GM18505 (cell line): Measurements from ENCODE around the gene PARD3.

Experiments
- ATAC-seq: cut with Tn5 transposase; IDR thresholded peaks from one replicate; pipeline ENCODE4 v1.9.1; 2021; ENCODE audit not compliant: unreplicated experiment
- POLR2A ChIP-seq: IDR thresholded peaks from 4 replicates; pipeline ENCODE4 v1.6.1; 2011; ENCODE audit warnings: borderline replicate concordance; ENCODE audit not compliant: insufficient read depth, insufficient read length; ENCODE audit errors: extremely low read depth

Gene PARD3

DNA sequence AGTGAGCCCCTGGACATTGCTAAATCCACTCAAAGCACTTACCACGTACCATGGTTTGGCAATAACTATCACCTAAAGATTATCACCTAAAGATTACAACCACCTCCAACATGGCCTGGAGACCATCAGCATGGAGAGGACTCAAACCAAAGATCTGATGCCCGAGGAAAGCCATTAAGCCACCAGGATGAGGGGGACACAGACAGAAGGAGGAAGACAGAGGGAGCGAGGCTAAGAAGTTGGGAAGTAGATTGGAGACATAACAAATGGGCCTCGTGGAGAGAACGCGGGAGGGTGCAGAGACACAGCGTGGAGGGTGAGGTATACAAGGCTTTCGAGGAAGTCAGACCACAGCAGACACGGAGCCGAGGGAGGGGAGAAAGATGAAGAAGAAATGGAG lies 700.2 kb downstream of the PARD3 start:
- ATAC-seq, result no peak
- no peak for TF ChIP-seq POLR2A

DNA sequence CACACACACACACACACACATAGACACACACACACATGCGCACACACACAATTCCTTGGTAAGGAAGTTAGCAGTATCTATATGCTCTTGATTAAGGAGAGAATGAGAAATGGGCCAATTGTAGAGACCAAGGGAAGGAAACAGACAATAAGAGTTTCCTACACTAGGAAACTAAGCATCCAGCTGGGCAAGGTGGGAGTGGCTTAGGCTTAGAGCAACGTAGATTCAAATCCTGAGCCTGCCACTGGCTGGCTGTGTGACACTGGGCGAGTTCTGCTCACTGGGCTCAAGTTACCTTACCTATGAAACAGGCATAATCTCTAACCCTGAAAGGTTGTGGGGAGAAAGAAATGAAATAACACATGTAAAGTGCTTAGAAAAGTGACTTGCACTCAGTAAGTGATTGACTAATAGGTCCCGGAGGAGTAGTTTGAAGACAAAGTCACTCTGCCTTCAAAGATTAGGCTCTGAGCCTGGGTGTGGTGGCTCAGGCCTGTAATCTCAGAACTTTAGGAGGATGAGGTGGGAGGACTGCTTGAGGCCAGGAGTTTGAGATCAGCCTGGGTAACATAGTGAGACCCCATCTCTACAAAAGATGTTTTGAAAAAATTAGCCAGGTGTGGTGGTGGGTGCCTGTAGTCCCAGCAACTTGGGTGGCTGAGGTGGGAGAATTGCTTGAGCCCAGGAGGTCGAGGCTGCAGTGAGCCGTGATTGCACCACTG lies 701.4 kb downstream of the PARD3 start:
- no peak for ATAC-seq

DNA sequence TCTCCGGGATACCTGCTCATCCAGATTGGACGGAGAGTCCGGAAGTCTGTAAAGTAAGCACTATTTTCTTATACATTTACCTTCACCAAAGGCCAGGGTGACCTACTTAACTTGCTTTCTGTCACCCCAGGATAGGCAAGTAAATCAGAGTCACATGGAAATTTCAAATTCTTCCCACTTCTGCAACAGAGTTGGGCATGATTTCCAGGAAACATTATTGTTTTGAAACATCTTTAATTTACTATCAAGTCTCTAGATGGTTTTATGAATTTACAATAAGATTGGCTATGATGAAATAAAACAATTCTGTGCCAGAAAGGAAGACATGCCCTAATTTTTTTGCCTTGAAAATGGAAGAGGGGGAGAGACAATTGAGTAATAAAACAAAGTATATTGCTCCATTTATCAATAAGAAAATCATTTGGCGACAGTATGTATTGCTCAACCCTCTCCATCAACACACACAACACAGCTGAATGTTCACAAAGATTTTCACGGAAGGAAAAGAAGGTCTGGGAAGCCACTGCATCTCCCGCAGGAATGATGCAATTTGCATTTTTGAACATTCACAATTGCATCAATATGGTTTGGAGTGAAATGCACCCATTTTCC lies 702.8 kb downstream of the PARD3 start:
- no peak for ATAC-seq
- no peak for TF ChIP-seq POLR2A

More for the DNA sequence above, 701.4 kb downstream of the PARD3 start:
- no peak for TF ChIP-seq POLR2A

DNA sequence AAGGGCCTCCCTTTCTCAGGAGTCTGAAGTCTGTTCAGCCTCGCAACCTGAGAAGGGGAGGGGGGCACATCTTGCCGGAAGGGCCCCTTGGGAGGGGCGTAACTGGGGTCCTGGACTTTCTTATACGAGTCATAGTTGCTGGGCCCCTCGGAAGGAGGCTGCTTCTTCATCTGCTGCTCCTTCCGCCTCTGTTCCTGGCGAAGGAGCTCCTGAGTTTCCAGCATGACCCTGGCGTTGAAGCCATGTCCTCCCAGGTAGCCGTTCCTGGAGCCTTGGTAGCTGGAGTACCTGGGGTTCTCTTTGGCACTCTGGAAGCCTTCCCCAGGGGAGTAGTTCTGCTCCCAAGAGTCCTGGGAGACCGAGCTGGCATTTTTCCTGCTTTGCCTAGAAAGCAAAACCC lies 703.9 kb downstream of the PARD3 start:
- no peak for ATAC-seq
- TF ChIP-seq POLR2A, result no peak

DNA sequence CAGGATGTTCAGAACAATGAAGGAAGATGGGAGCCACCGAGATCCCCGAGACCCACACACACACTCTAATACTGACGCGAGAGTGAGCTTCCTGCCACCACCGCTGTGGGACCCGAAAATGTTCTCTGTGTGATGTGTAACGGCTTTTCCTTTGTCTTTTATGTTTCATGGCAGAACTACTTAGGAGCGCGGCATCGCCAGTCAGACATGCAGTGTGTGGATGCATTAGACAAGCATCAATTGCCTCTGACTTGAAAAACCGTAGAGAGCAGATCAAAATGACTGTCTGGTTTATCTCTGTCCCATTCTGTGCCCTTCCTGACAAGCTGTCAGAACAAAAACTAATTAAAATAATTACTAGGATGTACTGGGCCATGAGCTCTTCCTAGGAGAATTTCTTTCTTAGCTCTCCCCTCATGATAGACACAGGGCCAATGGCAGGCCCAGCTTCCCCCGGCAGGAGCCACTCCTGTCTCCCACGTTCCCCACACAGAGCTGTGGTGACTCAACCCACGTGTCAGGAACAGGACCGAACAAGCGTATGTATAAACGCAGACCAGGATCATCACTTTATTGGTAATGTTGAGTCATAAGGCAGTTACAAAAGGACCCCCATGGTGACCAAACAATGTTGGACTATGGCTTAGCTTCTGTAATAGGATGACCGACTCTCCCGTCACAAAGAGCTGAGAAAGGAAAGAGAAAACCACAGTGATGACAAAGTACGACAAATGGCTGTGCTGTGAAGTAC lies 705.0 kb downstream of the PARD3 start:
- ATAC-seq, result no peak
- no peak for TF ChIP-seq POLR2A

DNA sequence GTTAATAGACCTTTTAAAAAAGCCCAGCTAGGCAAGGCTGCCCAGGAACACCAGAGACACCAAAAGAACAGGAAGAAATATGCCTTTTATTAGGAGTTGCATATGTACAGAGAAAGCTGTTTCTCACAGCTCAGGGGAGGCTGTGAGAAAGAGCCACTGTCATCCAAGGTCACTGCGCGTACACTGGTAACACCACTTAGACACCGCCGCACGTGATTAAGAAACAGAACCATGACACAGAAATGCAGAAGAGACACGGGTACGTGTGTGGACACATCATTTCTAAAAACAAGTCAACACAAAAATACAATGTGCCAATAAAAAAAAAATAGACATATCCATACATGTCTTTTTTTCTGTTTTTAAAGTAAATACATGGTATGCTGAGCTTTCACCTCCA lies 705.6 kb downstream of the PARD3 start:
- no peak for TF ChIP-seq POLR2A
- no peak for ATAC-seq

DNA sequence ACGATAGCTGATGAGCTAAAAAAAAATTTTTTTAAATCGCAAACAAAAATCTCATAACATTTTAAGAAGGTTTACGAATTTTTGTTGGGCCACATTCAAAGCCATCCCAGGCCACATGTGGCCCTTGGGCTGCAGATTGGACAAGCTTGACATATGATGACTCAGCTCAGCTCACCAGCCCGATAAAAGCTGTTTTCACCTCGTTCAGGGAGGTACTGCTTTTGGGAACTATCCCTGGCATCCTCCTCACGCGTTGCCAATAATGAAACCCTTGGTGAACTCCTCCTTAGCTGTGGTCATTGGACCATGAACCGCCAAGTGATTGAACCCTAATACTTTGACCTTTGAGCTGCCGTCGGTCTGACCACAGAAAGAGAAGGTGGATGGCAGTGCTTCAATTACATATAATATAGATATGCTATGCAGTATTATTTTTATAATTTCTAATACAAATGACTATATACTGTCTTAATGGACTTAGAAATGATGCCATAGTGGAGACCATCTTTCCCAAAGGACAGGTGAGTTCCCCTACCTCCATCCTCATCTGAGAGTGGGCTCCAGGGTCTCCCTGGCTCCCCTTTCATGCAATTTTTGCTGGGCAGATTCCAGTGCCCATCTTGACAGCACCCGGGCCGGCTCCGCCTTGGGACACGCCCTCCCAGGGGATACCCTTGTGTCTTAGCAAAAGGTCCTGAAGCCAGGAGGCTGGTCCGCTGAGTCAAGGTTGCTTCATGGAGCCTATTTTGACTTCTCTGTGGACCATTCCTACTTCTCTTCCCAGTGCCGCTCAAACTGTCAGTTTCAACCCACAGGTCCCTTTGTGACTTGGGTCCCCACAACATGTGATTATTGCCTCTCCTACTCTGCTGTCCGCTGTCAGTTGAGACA lies 707.2 kb downstream of the PARD3 start:
- no peak for TF ChIP-seq POLR2A
- ATAC-seq, result no peak

DNA sequence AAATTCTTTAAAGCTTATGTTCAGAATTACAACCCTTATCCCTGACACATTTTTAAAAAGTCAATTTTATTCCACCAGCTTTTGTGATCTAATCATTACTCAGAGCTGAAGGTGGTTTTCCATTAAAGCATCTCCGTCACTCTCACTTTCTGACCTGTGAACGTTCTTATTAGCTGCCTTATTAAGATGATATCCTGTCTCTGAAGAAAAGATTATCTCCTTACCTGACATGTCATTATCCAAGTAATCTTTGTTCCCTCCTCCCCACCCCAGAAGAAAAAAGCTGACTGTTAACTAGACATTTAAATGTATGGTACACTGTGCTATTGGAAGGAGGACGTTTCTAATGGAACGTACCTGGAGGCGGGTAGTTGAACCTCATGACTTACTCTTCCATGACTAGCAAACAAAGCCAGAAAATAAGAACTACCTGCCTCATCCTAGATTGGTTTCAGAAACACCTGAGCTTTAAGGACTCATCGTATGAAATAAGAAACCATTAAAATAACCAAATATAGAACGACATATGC lies 708.7 kb downstream of the PARD3 start:
- no peak for ATAC-seq
- no peak for TF ChIP-seq POLR2A

DNA sequence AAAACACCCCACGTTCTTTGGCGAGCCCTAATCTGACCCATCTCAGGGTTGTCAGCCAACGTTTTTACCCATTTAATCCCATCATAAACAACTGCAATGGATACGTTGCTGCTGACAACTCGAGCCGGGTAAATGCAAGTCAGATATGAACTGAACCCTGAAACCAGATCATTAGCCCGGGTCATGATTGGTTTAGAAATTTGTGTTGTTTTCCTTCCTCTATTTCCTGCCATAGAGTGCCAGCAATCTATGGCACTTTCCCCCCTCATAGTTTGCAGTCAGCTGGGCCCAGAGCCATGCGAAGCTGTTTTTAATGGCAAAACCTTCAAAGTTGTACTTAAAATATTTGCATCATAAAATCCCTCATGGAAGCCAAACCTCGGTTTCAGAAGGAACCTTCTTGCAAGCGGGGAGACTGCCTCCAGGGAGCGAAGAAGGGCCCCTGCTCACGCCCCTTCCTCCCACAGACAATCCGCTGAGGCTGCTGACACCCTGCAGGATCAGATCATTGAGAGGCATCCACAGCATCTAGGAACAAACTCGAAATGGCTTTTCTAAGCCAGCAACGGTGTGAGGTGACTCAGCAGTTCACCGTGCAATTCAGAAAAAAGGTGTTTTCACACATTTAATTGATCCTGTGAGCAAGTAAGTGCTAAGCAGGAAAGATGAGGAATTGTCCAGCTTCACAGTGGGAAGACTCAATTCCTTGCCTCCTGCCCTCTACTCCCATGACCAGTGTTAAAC lies 710.1 kb downstream of the PARD3 start:
- ATAC-seq, result no peak
- no peak for TF ChIP-seq POLR2A

DNA sequence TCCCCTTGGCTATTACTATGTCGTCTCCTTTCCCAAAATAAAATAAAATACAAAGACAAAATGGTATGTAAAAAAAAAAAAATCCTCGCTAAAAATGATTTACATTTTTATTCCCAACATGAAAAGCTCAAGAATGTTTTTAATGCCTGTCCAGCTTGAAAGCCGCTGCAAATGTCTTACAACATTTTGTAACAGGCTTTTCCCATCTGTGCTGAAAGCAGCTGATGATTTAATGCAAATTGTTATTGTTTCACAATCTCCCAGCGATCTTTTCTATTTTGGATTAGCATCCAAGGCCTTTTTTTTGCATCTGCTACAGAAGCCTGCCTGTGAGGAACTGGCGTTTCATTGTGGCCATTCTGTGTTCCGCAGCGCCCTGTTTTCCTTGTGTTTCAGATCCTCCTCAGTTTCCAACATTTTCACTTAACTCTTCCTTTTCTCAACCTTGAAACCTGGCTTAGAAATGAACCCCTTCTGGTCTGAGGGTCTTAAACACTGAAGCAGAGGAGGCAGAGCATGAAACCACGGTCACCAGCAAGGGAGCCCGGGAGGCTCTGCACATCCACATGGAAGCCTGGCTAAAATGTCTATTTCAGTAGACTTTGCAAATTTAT lies 712.1 kb downstream of the PARD3 start:
- ATAC-seq, result no peak
- TF ChIP-seq POLR2A, result no peak

DNA sequence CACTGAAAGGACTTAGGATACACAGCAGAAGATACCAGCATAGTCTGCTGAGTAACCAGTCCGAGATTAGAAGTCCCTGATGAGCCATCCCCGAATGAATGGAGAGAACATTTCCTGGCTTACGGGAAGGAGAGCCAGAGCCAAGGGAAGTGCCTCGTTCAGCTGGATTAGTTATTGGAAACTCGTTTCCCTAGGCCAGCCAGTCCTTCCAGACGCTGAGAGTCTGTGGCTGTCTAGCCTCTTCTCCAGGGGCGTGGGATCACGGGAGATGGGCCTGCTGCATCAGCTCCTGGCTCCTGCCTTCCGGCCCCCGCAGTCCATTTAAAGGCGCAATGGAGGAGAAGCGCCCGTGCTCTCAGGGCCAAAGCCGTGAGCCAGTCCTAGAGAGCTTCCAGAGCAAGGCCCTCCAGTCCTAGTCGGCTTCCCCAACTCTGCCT lies 712.8 kb downstream of the PARD3 start:
- ATAC-seq, result no peak
- TF ChIP-seq POLR2A, result no peak

DNA sequence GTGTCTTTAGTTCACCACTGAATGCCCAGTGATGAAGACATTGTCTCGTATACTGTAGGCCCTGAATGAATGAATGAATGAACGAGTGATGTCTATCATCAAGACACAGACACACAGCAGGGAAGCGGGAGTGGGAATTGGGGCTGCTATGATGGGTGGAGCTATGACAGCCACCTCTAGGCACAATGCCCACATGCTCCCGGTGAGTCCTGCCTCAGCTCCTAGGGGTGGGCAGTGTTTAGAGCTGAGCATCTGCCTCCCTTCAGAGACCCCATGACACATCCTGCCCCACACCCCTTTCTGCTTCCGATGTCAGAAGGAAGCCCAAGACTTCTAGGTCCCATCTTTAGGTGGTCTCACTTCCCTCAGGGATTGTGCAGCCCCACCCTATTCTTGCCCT lies 714.1 kb downstream of the PARD3 start:
- TF ChIP-seq POLR2A, result no peak
- ATAC-seq, result no peak
